Upper lobe of left lung (tissue), 6 donors: Measurements from ENCODE around the gene PTPRK. TPM values are rescaled to one million over a fixed set of nuclear protein-coding genes. Genes with fewer than 3 reads are reported as not detected.

Experiments used
- ATAC-seq, 2 donors: fragments of 200-7000 bp; cut with Tn5 transposase; one replicate each; pipeline ENCODE4 v1.9.1; 2022; ENCODE audit warnings: mild to moderate bottlenecking in 2 of 2, moderate library complexity in 2 of 2; ENCODE audit not compliant: low FRiP score in 2 of 2
- DNase-seq, 2 donors: peaks; one replicate each; pipeline ENCODE4 v3.0.0-alpha.2; 2019 to 2020
- H3K27ac ChIP-seq, 4 donors: fragments of 200-600 bp; sonication (generic); one replicate each; pipeline ENCODE4 v1.5.1; 2016 to 2019
- H3K27me3 ChIP-seq, 4 donors: fragments of 200-600 bp; sonication (generic); one replicate each; pipeline ENCODE4 v1.5.1; 2017 to 2019
- H3K36me3 ChIP-seq, 4 donors: fragments of 200-600 bp; sonication (generic); one replicate each; pipeline ENCODE4 v1.5.1; 2016 to 2019
- H3K4me1 ChIP-seq, 4 donors: fragments of 200-600 bp; sonication (generic); one replicate each; pipeline ENCODE4 v1.5.1; 2018 to 2019
- H3K4me3 ChIP-seq, 4 donors: fragments of 200-600 bp; sonication (generic); one replicate each; pipeline ENCODE4 v1.5.1; 2017 to 2019; ENCODE audit warnings: mild to moderate bottlenecking in 2 of 4, moderate library complexity in 1 of 4
- H3K9me3 ChIP-seq, 4 donors: fragments of 200-600 bp; sonication (generic); one replicate each; pipeline ENCODE4 v1.5.1; 2018 to 2019
- CTCF ChIP-seq, 6 experiments: fragments of 450-650 bp in 4 of 6; fragments of 200-600 bp in 2 of 6; sonication (generic) in 2 of 6; IDR thresholded peaks; one replicate each; pipeline ENCODE4 v1.5.1; 2016 to 2019; ENCODE audit warnings: antibody characterized with exemption in 6 of 6
- EP300 ChIP-seq, 4 donors: sonication (generic); formaldehyde crosslinking; IDR thresholded peaks; one replicate each; pipeline ENCODE4 v1.5.1; 2017; ENCODE audit warnings: antibody characterized with exemption in 4 of 4, control low read depth in 2 of 4
- POLR2A ChIP-seq, 4 donors: fragments of 450-650 bp; IDR thresholded peaks; one replicate each; pipeline ENCODE4 v1.5.1; 2016 to 2017; ENCODE audit warnings: antibody characterized with exemption in 4 of 4, mild to moderate bottlenecking in 2 of 4
- POLR2AphosphoS5 ChIP-seq, 2 donors: sonication (generic); formaldehyde crosslinking; IDR thresholded peaks; one replicate each; pipeline ENCODE4 v1.5.1; 2017; ENCODE audit warnings: antibody characterized with exemption in 2 of 2
- WGBS, 2 donors: methylation state at CpG; one replicate each; pipeline ENCODE4 v1.1.5; 2017 to 2018; 5-methylcytosine and 5-hydroxymethylcytosine counted together
- total RNA-seq, 6 donors: library from RNA; depleted of rRNA in 4 of 6; stranded (reverse); fragments of >200 nt in 4 of 6; gene quantifications; one replicate each; pipeline versions ENCODE4 v1.1.0 to v1.2.1, GENCODE V29; 2016 to 2021
- donor health status: DM: no; HTN: no; CAD: no; lungs with moderate emphysema.
- donor health status: DM: no; HTN: yes; CAD: no; lungs with severe emphysema.

PTPRK gene
- total RNA-seq, 6 donors from 2014 or later = 42.7 to 97.4 (median 65.2) TPM

GRCh38 chr6:128532827-128533226 lies 12.4 kb upstream of the PTPRK start:
- Histone ChIP-seq H3K36me3 (no peaks in the 10 kb centered on the region), H3K9me3 (no peaks in the 10 kb centered on the region), H3K4me3 (no peak overlapping the region), H3K27ac (no peak overlapping the region), H3K27me3 (no peaks in the 10 kb centered on the region), H3K4me1 (no peaks in the 10 kb centered on the region)
- DNase-seq = no peak
- 90 to 92% methylated on average over 3 of the region's 3 CpGs for WGBS, 2 donors
- no peak for ATAC-seq
- no peak for TF ChIP-seq EP300 (IDR thresholded peaks at IDR 0.05)
- no peak for TF ChIP-seq POLR2A (IDR thresholded peaks at IDR 0.05)
- TF ChIP-seq POLR2AphosphoS5 (IDR thresholded peaks at IDR 0.05) = no peak
- TF ChIP-seq CTCF (IDR thresholded peaks at IDR 0.05) = no peak

DNA sequence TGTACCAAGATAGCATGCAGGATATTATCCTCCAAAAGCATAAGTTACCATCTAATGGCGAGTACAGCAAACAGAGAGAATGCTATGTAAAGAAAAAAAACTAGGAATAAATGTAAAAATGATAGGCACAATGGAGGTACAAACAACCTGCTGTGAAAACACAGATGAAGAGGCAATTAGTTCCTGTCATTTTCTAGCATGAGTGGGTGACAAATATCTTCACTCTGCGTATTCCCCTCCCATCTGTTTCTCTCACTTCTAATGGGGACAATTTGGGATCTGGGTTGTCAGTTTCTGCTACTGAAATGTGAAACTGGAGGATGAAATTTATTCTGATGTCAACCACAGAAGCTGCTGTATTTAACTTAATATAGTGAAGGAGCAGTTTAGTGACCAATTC lies 11.7 kb upstream of the PTPRK start:
- DNase-seq (no peak), ATAC-seq (no peak)
- no peaks in the 10 kb centered on the region for H3K9me3 ChIP-seq
- no peak overlapping the region for H3K27ac ChIP-seq
- TF ChIP-seq CTCF (IDR thresholded peaks at IDR 0.05) = no peak
- no peaks in the 10 kb centered on the region for H3K36me3 ChIP-seq
- 91 to 93% methylated on average over 2 of the region's 2 CpGs for WGBS, 2 donors
- no peaks in the 10 kb centered on the region for H3K4me1 ChIP-seq
- no peak overlapping the region for H3K4me3 ChIP-seq
- no peaks in the 10 kb centered on the region for H3K27me3 ChIP-seq

- 94% methylated on average over 2 of the region's 2 CpGs for WGBS, 2 donors
- no peaks in the 10 kb centered on the region for H3K4me1 ChIP-seq
- no peaks in the 10 kb centered on the region for H3K36me3 ChIP-seq
- H3K9me3 ChIP-seq = no peaks in the 10 kb centered on the region
- TF ChIP-seq POLR2A (IDR thresholded peaks at IDR 0.05) = no peak
- no peak for TF ChIP-seq EP300 (IDR thresholded peaks at IDR 0.05)
- no peak for DNase-seq
- H3K27me3 ChIP-seq = no peaks in the 10 kb centered on the region
- H3K27ac ChIP-seq = no peak overlapping the region
- no peak for ATAC-seq
- no peak overlapping the region for H3K4me3 ChIP-seq
Measured at GRCh38 chr6:128531696-128532095, 11.3 kb upstream of the PTPRK start.

DNA sequence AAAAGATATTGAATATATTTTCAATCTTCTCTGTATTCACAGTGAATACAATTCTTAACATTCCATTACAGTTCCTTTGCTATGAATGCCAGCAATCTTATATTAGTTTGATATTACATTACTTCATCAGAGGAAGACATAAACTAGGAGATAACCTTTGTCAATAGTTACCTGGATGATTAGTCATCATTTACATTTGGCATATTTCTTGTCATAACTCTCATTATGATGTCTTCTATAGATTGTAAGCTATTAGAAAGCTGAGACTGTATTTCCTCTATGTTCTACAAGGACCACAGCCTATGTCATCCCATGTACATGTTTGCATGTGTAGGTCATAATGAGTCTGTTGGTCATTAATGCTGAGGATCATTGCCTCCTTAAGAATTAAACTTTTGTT lies 7.8 kb upstream of the PTPRK start:
- TF ChIP-seq POLR2A (IDR thresholded peaks at IDR 0.05) (no peak), CTCF (IDR thresholded peaks at IDR 0.05) (no peak), POLR2AphosphoS5 (IDR thresholded peaks at IDR 0.05) (no peak), EP300 (IDR thresholded peaks at IDR 0.05) (no peak)
- Histone ChIP-seq H3K4me1 (no peaks in the 10 kb centered on the region), H3K27me3 (no peaks in the 10 kb centered on the region), H3K4me3 (no peak overlapping the region), H3K36me3 (no peaks in the 10 kb centered on the region), H3K9me3 (no peaks in the 10 kb centered on the region), H3K27ac (no peak overlapping the region)
- DNase-seq (no peak), ATAC-seq (no peak)

- no peaks in the 10 kb centered on the region for H3K27me3 ChIP-seq
- TF ChIP-seq CTCF (IDR thresholded peaks at IDR 0.05) = no peak
- no peak for TF ChIP-seq EP300 (IDR thresholded peaks at IDR 0.05)
- no peak for TF ChIP-seq POLR2AphosphoS5 (IDR thresholded peaks at IDR 0.05)
- TF ChIP-seq POLR2A (IDR thresholded peaks at IDR 0.05) = no peak
- H3K36me3 ChIP-seq = no peaks in the 10 kb centered on the region
- WGBS, 2 donors = 78 to 79% methylated on average over 1 of the region's 1 CpG
- no peak for ATAC-seq
- no peak overlapping the region for H3K27ac ChIP-seq
- no peaks in the 10 kb centered on the region for H3K4me1 ChIP-seq
- no peak overlapping the region for H3K4me3 ChIP-seq
- H3K9me3 ChIP-seq = no peaks in the 10 kb centered on the region
- no peak for DNase-seq
Measured at GRCh38 chr6:128527375-128527774, 7.0 kb upstream of the PTPRK start.
